K562 (cell line): ENCODE measurements around the gene PEX3.

Experiments
- POLR2AphosphoS5 ChIP-seq: IDR thresholded peaks from 2 replicates; pipeline ENCODE4 v1.6.1; 2011; ENCODE audit warnings: mild to moderate bottlenecking, low read depth, low read length, moderate library complexity; ENCODE audit not compliant: control insufficient read depth, insufficient read depth
- TF ChIP-seq, protein P1 (sequence below): fragments of 450-650 bp; IDR thresholded peaks from 2 replicates; pipeline ENCODE4 v1.6.1; 2018; ENCODE audit not compliant: partially characterized antibody
- TF ChIP-seq, protein P2 (sequence below), 3 experiments: IDR thresholded peaks in 2 of 3; conservative IDR thresholded peaks in 1 of 3; 2 replicates each; pipeline ENCODE4 v1.5.1; 2011 to 2012; ENCODE audit warnings: low read length in 3 of 3, mild to moderate bottlenecking in 3 of 3, control low read depth in 2 of 3, improper control_type of control experiment in 1 of 3, inconsistent platforms in 1 of 3, low read depth in 1 of 3, mixed read lengths in 1 of 3, moderate library complexity in 1 of 3; ENCODE audit not compliant: insufficient read depth in 2 of 3

DNA sequence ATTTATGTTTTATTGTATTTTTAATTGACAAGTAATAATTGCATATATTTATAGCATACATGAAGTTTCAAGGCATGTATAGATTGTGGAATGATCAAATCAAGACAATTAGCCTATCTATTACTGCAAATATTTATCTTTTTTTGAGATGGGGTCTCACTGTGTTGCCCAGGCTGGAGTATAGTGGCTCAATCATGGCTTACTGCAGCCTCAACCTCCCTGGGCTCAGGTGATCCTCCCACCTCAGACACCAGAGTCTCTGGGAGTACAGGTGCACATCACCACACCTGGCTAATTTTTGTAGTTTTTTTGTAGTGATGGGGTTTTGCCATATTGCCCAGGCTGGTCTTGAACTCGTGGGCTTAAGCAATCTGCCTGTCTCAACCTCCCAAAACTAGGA is 77.1 kb downstream of the PEX3 start:
- TF ChIP-seq, protein P1, sequence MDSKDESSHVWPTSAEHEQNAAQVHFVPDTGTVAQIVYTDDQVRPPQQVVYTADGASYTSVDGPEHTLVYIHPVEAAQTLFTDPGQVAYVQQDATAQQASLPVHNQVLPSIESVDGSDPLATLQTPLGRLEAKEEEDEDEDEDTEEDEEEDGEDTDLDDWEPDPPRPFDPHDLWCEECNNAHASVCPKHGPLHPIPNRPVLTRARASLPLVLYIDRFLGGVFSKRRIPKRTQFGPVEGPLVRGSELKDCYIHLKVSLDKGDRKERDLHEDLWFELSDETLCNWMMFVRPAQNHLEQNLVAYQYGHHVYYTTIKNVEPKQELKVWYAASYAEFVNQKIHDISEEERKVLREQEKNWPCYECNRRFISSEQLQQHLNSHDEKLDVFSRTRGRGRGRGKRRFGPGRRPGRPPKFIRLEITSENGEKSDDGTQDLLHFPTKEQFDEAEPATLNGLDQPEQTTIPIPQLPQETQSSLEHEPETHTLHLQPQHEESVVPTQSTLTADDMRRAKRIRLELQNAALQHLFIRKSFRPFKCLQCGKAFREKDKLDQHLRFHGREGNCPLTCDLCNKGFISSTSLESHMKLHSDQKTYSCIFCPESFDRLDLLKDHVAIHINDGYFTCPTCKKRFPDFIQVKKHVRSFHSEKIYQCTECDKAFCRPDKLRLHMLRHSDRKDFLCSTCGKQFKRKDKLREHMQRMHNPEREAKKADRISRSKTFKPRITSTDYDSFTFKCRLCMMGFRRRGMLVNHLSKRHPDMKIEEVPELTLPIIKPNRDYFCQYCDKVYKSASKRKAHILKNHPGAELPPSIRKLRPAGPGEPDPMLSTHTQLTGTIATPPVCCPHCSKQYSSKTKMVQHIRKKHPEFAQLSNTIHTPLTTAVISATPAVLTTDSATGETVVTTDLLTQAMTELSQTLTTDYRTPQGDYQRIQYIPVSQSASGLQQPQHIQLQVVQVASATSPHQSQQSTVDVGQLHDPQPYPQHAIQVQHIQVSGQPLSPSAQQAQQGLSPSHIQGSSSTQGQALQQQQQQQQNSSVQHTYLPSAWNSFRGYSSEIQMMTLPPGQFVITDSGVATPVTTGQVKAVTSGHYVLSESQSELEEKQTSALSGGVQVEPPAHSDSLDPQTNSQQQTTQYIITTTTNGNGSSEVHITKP = no peak
- TF ChIP-seq, protein P2, sequence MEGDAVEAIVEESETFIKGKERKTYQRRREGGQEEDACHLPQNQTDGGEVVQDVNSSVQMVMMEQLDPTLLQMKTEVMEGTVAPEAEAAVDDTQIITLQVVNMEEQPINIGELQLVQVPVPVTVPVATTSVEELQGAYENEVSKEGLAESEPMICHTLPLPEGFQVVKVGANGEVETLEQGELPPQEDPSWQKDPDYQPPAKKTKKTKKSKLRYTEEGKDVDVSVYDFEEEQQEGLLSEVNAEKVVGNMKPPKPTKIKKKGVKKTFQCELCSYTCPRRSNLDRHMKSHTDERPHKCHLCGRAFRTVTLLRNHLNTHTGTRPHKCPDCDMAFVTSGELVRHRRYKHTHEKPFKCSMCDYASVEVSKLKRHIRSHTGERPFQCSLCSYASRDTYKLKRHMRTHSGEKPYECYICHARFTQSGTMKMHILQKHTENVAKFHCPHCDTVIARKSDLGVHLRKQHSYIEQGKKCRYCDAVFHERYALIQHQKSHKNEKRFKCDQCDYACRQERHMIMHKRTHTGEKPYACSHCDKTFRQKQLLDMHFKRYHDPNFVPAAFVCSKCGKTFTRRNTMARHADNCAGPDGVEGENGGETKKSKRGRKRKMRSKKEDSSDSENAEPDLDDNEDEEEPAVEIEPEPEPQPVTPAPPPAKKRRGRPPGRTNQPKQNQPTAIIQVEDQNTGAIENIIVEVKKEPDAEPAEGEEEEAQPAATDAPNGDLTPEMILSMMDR (IDR thresholded peaks at IDR 0.05 in 2 of 3, conservative IDR thresholded peaks at IDR 0.05 in 1 of 3; ENCODE audit: insufficient read depth in 2 of 3, low read depth in 1 of 3, low read length in 3 of 3) = no peak
- TF ChIP-seq POLR2AphosphoS5 = no peak
